HG03159 (cell line): ENCODE data around the gene HOXB8.

Experiments used
- ATAC-seq: cut with Tn5 transposase; IDR thresholded peaks from one replicate; pipeline ENCODE4 v1.9.1; 2021; ENCODE audit warnings: mild to moderate bottlenecking, moderate library complexity; ENCODE audit not compliant: unreplicated experiment

HOXB8 gene

DNA sequence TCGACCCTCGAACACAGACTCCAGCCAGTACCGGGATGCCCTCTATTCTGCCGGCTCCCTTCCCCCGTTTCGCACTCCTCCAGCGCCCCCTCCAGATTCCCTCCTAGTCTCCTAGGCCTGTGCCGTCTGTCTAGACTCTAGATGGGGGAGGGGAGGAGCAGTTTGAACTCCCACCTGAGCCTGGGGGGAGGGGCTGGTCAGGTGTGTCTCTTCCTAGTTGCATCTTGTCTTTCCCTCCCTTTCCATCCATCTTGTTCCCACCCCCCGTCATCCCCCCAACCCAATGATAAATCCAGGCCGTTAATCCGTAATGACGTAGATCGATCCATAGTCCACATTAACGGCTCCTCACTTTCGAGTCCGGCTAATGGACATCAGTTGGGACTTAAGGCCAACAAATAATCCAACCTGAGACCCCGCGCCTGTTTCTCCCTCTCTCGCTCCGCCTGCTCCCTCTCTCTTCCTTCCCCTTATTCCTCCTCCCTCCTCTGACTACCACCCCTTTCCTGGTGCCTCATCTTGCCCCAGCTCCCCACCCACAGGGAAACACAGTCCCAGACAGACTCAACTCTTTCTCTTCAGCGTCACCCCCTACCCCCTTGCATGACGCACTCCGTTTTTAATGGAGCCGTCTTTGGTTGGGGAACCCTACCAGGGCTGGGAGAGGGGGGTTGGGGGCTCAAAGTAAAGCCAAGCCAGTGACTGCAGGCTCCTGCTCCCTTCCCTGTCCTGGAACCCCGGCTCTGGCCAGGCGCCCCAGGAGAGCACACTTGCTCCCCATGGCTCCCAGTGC lies 18.2 kb downstream of the HOXB8 start:
- ATAC-seq, result no peak

DNA sequence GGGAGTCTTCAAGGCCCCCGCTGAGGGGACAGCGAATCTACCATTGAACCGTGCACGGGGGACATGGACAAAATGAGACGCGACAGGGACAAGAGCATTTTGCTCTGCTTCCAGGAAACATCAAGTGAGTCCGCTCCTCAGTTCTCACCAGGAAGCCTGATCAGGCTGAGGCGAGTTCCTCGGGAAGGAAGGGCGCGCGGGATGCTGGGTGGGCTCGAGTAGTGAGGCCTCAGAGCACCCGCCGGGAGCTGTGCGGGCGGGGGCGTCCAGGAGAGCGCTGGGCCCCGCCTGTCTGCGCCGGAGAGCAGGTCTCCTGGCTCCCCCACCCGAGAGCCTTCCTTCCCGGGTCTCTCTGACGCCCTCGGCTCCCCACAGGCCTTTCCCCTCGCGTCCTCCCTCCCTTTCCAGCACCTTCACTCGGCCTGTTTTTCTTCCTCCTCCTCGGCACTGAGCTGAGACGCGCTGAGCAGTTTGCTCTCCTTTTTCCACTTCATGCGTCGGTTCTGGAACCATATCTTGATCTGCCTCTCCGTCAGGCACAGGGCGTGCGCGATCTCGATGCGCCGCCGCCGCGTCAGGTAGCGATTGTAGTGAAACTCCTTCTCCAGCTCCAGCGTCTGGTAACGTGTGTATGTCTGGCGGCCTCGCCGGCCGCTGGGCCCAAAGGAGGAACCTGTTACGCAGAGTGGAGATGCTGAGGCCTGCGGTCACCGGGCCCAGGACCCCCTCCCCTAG lies 18.9 kb downstream of the HOXB8 start:
- ATAC-seq, result no peak

DNA sequence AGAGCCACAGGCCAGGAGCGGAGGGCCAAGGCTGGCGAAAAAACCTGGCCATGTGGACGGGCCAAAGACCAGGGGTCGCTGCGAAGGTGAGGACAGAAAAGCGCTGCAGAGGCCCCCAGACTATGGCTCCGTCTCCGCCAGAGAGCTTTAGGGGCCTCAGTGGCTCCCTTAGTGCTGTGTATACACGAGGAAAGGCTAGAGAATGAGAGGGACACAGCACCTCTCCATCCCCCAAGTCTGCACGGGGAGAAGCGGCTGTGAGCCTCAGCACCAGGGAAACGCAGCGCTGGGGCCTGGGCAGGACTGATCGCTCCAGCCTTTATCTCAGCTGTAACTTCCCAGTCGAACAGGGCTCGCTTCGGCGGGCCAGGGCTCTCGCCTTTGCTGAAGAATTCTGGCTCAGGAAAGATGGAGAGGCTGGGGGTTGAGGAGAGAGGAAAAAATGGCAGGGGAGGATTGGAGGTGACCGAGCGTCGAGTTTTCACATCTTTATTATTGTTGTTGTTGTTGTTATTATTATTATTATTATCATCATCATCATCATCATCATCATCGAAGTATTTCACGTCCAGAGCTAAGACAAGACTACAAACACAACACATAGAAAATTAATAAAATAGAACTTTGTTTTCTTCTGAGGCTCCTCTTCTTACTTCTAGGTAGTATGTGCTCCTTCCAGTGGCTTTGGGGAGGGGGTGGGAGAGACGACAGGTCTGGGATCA lies 19.7 kb downstream of the HOXB8 start:
- no peak for ATAC-seq

DNA sequence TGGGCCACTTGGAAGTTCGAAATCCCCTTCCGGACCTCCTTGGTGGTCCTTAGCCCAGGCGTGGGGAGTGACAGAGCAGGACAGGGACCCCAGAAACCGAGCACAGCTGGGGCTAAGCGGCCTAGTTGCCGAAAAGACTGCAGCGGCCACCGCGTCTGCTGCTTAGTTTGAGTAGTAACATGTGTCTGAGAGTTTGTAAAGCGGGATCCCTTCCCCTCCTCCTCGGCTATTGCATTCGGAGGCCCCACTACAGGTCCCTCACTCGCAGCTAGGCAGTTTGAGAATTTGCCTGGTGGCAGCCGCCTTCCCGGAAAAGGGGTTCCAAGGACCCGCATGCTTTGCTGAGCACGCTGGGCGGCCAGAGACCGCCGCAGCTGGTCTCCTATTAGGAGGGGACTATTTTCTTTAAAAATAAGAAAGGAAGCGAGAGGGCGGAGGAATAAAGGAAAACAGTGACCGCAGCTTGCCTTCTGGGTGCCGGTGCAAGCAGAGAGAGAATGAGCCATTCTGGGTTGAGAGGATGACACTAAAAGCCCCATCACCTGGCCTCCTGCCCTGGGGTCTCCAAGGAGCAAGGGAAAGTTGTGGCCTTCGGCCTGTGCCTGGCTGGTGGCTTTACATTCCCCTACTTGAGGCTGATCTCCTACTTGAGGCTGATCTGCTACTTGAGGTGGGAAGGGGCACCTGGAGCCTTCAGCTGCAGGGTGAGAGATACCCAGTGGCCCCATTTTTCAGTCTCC lies 20.4 kb downstream of the HOXB8 start:
- no peak for ATAC-seq

DNA sequence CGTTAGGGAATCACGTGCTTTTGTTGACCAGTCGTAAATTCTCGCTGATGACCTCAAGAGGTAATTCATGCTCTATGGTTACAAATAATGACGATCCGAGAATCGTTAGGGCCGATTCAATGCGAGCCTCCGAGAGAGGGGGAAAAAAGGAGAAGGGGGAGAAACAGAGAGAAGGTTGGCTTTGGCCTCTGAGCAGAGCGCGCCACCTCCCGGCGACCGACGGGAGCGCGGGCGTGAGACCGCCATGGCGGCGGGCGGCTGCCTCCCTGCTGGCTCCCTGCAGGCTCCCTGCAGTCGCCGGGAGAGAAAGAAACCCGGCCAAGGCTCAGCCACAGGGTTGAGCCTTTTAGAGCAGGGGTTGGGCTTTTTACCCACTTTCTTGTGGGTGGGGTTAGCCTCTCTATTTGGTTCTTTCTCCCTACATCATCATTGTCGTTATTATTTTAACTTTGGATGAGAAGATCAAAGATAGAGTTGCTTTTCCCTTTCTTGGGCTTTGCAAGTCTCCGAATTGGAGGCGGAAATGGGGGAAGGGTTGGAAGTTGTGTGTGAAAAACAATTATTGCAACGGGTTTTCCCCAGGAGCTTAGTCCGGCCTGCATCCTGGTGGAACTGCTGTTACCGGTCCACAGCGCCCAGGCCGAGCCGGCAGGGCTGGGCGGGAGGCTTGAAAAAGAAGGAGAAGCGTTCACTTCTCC lies 21.1 kb downstream of the HOXB8 start:
- ATAC-seq, result no peak

DNA sequence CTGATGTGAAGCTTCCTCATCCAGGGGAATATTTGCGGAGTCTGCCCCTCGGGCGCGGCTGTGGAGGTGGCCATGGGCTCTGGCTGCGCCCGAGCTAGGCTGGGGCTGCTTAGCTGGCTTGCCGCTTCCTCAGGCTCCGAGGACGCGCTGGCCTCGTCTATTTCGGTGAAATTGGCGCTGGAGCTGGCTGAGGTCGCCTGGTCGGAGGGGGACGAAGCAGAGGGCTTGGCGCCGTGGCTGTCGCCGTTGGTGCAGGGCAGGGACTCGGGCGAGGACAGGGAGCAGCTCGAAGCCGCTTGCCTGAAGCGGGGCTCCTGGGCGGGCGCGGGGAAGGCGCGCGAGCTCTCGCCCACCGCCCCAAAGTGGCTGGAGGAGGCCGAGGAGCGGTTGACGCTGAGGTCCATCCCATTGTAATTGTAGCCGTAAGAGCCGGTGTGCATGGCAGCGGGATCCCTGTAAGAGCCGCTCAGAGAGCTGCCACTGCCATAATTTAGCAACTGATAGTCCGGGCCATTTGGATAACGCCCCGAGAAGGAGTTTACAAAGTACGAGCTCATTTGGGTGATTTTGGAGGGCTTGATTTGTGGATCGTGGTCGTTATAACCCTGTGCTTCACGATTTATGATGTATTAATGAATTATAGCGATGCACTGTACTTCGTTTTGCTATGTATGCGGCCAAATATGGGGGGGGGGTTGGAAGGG lies 21.8 kb downstream of the HOXB8 start, which contains the start of gene HOXB5:
Gene HOXB5, minus strand, starts transcription at position 654 of the 704 bp plus-strand sequence. Its CDS starts 97 bp downstream, at position 557.
- ATAC-seq, result no peak

DNA sequence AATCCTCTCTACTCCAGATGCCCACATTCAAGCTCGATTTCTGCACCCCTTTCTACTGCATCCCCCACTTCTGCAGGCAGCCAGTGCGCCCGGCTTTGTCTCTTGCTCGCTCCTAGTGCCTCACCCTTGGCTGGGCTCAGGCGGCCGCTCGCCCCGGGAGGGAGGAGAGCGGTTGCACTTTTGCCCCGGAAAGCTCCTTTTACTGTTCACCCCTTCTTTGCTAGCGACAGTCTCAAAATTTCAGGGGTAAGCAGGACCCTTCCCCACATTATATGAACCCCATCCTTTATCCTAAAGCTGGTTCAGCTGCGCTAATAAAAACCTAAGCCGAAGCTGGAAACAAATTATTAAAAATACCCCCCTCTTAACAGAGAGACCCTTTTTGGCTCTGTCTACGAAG lies 22.5 kb downstream of the HOXB8 start:
- ATAC-seq, result no peak

DNA sequence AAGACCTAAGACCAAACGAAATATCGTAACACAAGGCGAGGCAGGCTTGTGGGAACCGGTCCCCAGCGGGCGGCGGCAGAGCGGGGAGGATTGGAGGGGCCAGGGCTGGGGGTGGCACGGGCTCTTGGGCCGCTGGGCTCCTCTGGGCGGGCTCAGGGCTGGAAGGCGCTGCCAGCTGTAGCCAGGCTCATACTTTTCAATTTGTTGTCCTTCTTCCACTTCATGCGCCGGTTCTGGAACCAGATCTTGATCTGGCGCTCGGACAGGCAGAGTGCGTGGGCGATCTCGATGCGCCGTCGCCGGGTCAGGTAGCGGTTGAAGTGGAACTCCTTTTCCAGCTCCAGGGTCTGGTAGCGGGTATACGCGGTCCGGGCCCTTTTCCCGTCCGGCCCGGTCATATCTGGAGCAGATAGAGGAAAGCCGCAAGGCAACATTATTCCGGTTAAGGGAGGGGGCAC lies 23.0 kb downstream of the HOXB8 start:
- no peak for ATAC-seq

DNA sequence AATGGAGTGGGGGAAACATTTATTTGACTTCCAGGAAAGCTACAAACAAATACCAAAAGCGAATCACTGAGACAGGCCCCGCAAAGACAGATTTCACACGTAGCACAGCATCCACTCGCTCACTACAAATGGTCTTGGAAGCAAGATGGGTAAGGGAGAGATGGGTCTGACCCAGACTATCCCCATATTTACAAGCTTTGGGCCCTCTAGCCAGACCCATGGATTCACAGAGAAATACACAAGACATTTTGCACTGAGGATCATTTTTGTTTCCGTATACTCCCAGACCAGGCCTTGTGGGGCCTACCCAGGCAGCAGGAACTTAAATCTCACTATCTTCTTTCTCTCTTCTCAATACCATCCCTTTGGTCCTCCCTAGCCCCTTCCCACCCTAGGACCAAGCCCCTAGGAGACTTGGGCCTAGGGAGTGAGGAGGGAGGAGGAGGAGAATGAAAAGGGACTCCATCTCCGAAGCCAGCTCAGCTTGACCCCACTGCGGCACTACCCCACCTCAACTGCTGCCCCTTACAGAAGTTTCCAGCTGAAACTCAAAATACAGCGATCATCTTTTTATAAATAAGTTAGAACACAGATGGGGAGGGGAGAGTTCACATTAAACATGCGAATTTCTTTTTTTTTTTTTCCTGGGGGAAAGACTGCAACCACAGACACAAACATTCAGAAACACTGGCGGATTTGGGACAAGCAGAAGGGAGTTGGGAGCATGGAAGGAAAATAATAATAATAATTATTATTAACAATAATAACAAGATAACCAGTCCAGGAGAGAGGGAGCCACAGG lies 23.6 kb downstream of the HOXB8 start:
- ATAC-seq, result no peak

DNA sequence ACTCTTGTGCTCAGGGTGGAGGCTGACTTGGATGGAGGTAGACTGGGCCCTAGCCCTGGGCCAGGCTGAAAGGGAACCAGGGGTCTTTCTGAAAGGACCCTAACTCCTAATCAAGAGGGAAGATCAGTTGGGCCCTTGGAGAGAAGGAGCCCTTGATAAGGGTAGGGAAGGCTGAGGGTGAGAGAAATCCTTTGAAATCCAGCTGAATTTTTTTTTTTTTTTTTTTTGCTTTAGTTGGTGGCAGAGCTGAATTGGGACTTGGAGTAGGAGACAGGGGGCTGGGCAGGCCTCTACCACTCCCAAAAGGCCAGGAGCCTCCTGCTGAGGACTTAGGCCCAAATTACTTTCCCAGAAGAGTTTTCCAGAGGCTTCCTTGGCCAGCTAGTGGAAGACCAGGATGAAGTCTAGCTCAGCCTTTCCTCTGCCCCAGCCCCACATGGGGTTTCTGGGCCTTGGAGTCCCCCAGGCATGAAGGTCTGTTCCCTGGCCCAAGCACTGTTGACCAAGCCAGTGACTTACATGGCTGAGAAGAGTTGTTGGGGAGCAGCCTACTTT lies 24.4 kb downstream of the HOXB8 start:
- no peak for ATAC-seq

DNA sequence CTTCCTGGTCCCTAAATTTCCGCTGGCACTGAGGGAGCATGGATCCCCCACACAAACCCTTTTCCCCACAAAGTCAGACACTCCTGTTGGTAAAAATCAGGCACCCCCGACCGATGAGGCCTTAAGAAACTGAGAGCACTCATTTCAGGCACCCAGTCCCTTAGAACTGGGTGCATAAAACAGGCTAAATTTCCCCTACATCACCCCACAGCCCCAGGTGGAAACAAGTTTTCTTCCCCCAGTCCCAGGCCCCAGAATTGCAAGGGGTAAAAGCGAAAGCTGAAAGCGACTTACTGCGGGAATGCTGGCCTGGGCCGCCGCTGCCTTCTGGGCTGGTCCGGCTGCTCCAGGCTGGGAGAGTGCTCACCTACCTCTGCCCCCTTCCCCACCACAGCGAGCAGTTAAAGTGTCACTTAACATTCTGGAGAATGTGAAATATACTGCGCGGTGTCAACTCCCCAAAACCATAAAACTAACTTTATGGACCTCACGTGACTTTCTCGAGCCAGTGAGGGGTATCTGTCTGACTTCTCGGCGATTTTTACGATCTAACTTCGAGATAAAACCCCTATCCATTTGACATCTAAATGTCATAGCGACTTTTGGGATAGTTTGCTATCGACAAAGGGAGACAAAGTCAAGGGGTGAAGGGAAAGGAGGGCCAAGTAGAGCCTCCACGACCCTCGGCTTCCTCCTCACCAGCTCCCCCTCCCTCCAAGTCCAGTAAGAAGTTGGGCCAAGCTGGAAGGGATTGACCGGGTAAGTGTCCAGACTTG lies 25.1 kb downstream of the HOXB8 start, which contains the start of gene HOXB3:
Gene HOXB3, minus strand, starts transcription at position 411 of the 776 bp plus-strand sequence. CDS start 37,767 bp downstream, outside the sequence.
- ATAC-seq, result no peak

DNA sequence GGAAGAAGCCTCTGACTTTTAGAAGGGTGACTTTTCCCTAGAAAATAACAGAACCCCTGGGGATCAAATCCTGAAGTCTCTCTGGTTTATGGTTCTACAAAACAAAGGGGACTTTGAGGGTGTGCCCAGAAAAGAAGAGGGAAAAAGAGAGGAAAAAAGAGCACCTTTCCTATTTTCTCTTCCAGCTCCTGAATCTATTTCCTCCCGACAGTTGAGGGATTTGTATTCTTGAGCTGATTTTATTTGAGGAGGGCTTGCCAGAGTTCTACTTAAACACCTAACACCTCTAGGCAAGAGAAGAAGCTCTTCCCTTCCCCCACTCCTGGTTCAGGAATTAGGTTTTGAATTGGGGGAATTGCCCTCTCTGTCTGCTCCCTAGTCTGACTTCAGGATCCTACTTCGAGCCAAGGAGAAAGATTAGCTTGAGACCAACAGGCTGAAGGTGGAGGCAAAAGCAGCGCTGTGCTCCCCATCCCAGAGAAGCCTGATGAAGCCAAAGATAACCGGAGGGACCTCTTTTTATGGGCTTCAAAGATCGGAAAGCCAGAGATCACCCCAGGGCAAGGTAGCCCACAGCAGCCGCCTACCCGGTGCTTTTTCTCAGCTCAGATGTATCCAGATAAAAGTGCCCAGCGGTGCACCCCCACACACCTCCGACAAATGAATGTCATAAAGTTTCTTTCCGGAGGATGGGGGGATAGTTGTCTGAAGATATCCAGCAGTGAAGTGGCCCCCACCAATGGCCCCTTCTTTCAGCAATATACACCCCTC lies 25.8 kb downstream of the HOXB8 start:
- ATAC-seq, result no peak

DNA sequence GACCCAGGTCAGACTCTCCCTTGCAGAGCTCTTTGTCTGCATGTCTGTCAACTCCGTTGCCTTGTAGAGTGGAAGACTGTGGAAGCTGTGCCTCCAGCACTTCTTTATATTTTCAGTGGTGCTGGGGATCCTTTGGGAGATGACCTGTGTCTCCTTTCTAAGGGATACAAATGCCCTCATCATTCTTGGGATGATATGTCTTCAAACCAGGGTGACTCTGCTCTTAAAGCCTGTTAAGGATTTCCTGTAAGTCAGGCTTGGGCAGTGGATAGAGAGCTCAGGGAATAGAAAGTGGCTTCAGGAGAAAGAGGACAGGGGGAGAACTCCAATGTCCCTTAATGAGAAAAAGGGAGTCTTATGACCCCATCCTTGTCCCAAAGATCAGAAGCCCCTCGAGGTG lies 26.6 kb downstream of the HOXB8 start:
- no peak for ATAC-seq

DNA sequence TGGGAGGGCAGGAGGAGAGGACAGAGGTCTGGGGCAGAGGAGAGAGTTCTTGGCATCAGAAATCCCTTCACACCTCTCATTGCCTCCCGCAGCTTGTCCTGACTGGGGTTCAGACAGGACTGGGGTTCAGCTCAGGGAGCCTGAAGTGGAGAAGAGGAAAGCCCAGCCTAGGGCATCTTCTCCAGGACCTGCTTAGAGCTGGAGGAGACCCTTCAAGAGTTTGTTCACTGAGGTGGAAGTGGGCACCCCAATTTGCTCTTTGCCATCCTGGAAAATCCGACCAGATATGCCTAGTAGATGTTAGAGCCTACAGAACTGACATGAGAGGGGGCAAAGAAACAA lies 27.0 kb downstream of the HOXB8 start:
- no peak for ATAC-seq

DNA sequence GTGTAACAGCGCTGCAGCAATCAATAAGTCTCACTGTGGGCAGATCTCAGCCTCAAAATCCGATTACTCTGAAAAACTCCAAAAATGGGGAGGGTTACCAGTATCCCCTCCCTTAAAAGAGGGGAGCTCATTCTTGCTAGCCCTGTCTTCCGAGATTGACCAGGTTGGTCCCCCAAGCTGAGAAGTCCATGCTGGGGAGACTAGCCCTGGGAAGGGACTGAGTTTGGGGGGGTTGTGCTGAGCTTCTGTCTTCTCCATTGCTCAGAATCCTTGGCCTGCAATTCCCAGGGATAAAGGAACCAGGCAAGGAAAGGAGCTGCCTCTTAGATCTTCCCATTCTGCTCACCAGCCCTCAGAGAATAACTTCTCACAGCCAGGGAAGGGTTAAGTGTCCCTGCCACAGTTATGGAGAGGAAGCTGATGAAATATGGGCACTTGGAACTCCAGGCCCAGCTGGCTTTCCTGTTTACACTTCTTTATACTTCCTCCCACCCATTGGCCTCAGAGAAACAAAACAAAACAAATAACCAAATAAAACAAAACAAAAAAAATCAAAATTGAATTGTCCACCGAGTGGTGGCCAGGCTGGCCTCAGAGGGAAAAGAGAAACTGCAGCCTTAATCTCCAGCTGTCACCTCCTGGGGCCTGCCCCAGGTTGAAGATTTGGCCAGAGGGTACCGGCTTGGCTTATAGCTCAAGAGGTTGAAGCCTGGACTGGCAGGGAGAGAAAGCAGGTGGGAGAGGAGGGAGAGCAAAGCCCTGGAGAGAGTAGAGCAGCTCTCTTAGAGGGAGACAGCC lies 27.6 kb downstream of the HOXB8 start:
- no peak for ATAC-seq
